H1 (cell line): ENCODE measurements around the gene PTP4A1. TPM values are rescaled to one million over a fixed set of nuclear protein-coding genes. Genes with fewer than 3 reads are reported as not detected.
A peak's percentile ranks its signal among the peaks of the same experiment; 100 is the strongest.

Experiments
- ASH2L ChIP-seq: fragments of 200-600, 300-600 bp; sonication (generic); IDR thresholded peaks from one replicate; pipeline ENCODE4 v1.7.1; 2017; ENCODE audit warnings: low read length
- CHD7 ChIP-seq: fragments of 300-600 bp; sonication (generic); IDR thresholded peaks from 2 replicates; pipeline ENCODE4 v1.7.1; 2012; ENCODE audit warnings: low read length, moderate library complexity, mild to moderate bottlenecking, inconsistent platforms; ENCODE audit not compliant: insufficient replicate concordance
- CTCF ChIP-seq, 3 experiments: IDR thresholded peaks; 1 replicate in 2 of 3; 2 replicates in 1 of 3; pipeline versions ENCODE4 v1.5.1 to v1.6.1; 2011; ENCODE audit warnings: low read length in 3 of 3, mild to moderate bottlenecking in 3 of 3, inconsistent platforms in 2 of 3, low read depth in 1 of 3, moderate library complexity in 1 of 3; ENCODE audit not compliant: insufficient read depth in 1 of 3; ENCODE audit errors: control extremely low read depth in 1 of 3
- EZH2 ChIP-seq: fragments of 200-600 bp; sonication (generic); IDR thresholded peaks from 2 replicates; pipeline ENCODE4 v1.7.1; 2012; ENCODE audit warnings: low read depth, mild to moderate bottlenecking, moderate library complexity, low read length, inconsistent platforms; ENCODE audit not compliant: severe bottlenecking
- SAP30 ChIP-seq: fragments of 300-600 bp; sonication (generic); IDR thresholded peaks from 2 replicates; pipeline ENCODE4 v1.7.1; 2012; ENCODE audit warnings: low read length, moderate library complexity, mild to moderate bottlenecking, inconsistent platforms; ENCODE audit not compliant: insufficient read depth, insufficient replicate concordance
- SP2 ChIP-seq: IDR thresholded peaks from 2 replicates; pipeline ENCODE4 v1.6.1; 2012; ENCODE audit warnings: mild to moderate bottlenecking, low read length, inconsistent platforms
- polyA plus RNA-seq, 7 experiments: library from polyadenylated mRNA; depleted of rRNA in 3 of 7; stranded (reverse) in 5 of 7; unstranded in 2 of 7; fragments of >200 nt in 5 of 7; fragments of 200-250 nt in 2 of 7; gene quantifications; 1 replicate in 5 of 7; 2 replicates in 1 of 7; 4 replicates in 1 of 7; pipeline versions ENCODE4 v1.2.1 to v1.2.3, GENCODE V29; 2011 to 2013; ENCODE audit warnings: missing spikeins in 2 of 7, mixed read lengths in 2 of 7
- total RNA-seq: library from RNA; stranded (reverse); fragmentation: NEBNext Ultra II Directional; extraction: Animal tissue kit (Norgen Biotek cat#: 25700); gene quantifications from 2 replicates; pipeline ENCODE4 v1.2.1, GENCODE V29; 2021

PTP4A1 gene
- total and polyA plus RNA-seq, 2 of the 8 experiments (the other 6 are each of a cell fraction or from before 2014, with no cell fraction given), result 21.1 to 76.3 TPM

DNA sequence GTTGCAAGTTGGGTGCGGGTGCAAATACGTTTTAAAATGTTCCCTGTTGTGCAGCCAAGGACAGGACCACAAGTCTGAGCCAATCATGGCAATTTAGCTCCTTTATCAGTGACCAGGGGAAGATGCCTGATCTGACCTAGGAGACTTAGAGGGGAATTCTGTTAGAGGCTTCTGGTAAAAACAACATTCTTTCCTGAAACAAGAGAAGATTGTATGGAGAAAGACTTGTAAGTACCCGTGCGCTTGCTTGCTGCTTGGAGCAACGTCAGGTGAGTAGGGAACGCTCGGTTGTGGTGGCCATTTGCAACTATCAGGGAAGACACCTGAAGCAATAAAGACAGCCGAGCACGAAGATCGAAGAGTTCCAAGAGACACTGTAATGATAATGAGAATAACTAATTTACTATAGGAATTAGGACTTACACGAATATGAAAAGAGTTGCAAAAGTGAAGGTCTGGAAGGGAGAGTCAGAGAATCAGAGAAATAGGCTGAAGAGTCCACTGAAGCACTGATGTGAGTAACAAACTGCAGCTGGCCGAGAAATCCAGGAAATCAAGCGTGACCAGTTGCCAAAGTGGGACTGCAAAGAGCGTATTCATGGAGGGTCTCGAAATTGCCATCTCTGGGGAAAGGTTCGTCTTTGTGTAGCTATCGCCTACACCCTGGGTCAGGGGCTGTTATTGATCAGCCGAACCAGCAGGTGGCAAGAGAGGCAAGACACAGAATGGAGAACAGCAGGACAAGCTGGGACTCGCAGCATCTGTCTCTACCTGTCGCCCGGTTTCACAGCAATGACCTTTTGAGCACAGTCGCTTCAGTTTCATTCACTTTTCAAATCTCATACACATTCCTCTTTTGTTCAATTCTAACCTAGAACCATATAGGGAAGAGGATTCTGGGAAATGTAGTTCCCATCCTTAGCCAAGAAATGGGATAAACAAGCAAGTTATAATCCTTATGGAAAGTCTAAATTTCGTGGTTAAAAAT, 26.1 kb downstream of the PTP4A1 start (continued):
- peak; percentile 66 to 92 (median 81) for TF ChIP-seq CTCF (IDR thresholded peaks at IDR 0.05; ENCODE audit: control extremely low read depth in 1 of 3, insufficient read depth in 1 of 3, low read depth in 1 of 3, low read length in 3 of 3)
- TF ChIP-seq EZH2, result no peak
- TF ChIP-seq SAP30, result no peak
- no peak for TF ChIP-seq CHD7
- TF ChIP-seq ASH2L, result peak; percentile 48
- peak; percentile 49; the same call in 1 of the 2 replicates for TF ChIP-seq SP2
